ENCODE measurements around the gene RAD17. TPM values are rescaled to one million over a fixed set of nuclear protein-coding genes. Genes with fewer than 3 reads are reported as not detected.

RAD17 gene
- total RNA-seq, 1 experiment from 2014 or later, result 44.9 TPM

DNA sequence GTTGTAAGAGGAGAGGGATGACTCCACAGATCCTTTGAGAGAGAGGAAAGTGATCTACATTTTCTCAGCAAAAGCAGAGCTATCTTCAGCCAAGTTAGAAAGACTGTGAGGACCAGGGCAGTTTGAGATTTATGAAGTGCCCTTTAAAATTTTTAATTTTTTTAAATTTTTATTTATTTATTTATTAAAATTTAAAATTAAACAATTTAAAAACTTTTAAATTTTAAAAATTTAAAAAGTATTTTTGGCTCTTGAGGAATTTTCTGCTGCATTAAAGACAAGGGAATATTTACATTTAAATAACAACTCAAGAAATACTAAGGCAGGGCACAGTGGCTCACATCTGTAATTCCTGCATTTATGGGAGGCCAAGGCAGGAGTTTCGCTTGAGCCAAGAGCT lies 92.6 kb downstream of the RAD17 start:
- DNase-seq (ENCODE audit: low spot score), result no peak

Other genes with a start within 250 kb of the RAD17 start
- gene CCNB1, start 202.7 kb upstream of the RAD17 start, total RNA-seq (2014; rRNA removed; shearing (Covaris generic)), result 418 and 458 TPM in 2 replicates
- 87.3 and 102 TPM in 2 replicates for gene CENPH, start 180.2 kb upstream of the RAD17 start, total RNA-seq (2014; rRNA removed; shearing (Covaris generic))
- gene CDK7, start 134.9 kb upstream of the RAD17 start, total RNA-seq (2014; rRNA removed; shearing (Covaris generic)), result 90.1 and 96.2 TPM in 2 replicates
- gene CCDC125, start 37.0 kb upstream of the RAD17 start, total RNA-seq (2014; rRNA removed; shearing (Covaris generic)), result 3.5 and 6.6 TPM in 2 replicates
- gene AK6, start 298 bp upstream of the RAD17 start, total RNA-seq (2014; rRNA removed; shearing (Covaris generic)), result 55.5 and 79.6 TPM in 2 replicates
- 120 and 139 TPM in 2 replicates for gene TAF9, start 298 bp upstream of the RAD17 start, total RNA-seq (2014; rRNA removed; shearing (Covaris generic))
- gene MARVELD2, start 45.3 kb downstream of the RAD17 start, total RNA-seq (2014; rRNA removed; shearing (Covaris generic)), result not detected in 2 replicates
- 3.2 and 6.5 TPM in 2 replicates for gene OCLN, start 123.0 kb downstream of the RAD17 start, total RNA-seq (2014; rRNA removed; shearing (Covaris generic))
- 52.6 and 65.7 TPM in 2 replicates for gene GTF2H2C, start 190.4 kb downstream of the RAD17 start, total RNA-seq (2014; rRNA removed; shearing (Covaris generic))